Measurements from ENCODE around the gene ARL6IP1.
A peak's percentile ranks its signal among the peaks of the same experiment; 100 is the strongest.

Gene ARL6IP1

GRCh38 chr16:18801145-18801972 lies at the start of gene ARL6IP1:
TSS of gene ARL6IP1 (minus strand) at chr16:18801549. CDS start at chr16:18801466, 83 bp downstream.
- DNase-seq, result peak; percentile 100
- in situ Hi-C loops (cut with HindIII; ENCODE audit: low pct_ligation_motif_present, low pct_unique_long_range_greater_than_20kb, low sequenced_read_pairs), result no loop called here

- in situ Hi-C loops (cut with HindIII; ENCODE audit: low pct_ligation_motif_present, low pct_unique_long_range_greater_than_20kb, low sequenced_read_pairs), result no loop called here
- DNase-seq, result no peak
Measured at GRCh38 chr16:18846416-18846815, 45.1 kb upstream of the ARL6IP1 start.

GRCh38 chr16:18842565-18842964 lies 41.2 kb upstream of the ARL6IP1 start:
- no peak for DNase-seq
- in situ Hi-C loops (cut with HindIII; ENCODE audit: low pct_ligation_motif_present, low pct_unique_long_range_greater_than_20kb, low sequenced_read_pairs), result no loop called here

- no peak for DNase-seq
- in situ Hi-C loops (cut with HindIII; ENCODE audit: low pct_ligation_motif_present, low pct_unique_long_range_greater_than_20kb, low sequenced_read_pairs), result no loop called here
Measured at GRCh38 chr16:18841833-18842525, 40.6 kb upstream of the ARL6IP1 start.

GRCh38 chr16:18839555-18839954 lies 38.2 kb upstream of the ARL6IP1 start:
- no peak for DNase-seq

GRCh38 chr16:18836702-18837101 lies 35.4 kb upstream of the ARL6IP1 start:
- in situ Hi-C loops (cut with HindIII; ENCODE audit: low pct_ligation_motif_present, low pct_unique_long_range_greater_than_20kb, low sequenced_read_pairs), result no loop called here
- no peak for DNase-seq

More at GRCh38 chr16:18839555-18839954, 38.2 kb upstream of the ARL6IP1 start:
- in situ Hi-C loops (cut with HindIII; ENCODE audit: low pct_ligation_motif_present, low pct_unique_long_range_greater_than_20kb, low sequenced_read_pairs), result no loop called here

GRCh38 chr16:18834864-18835263 lies 33.5 kb upstream of the ARL6IP1 start:
- DNase-seq, result no peak
- in situ Hi-C loops (cut with HindIII; ENCODE audit: low pct_ligation_motif_present, low pct_unique_long_range_greater_than_20kb, low sequenced_read_pairs), result no loop called here

- no peak for DNase-seq
- in situ Hi-C loops (cut with HindIII; ENCODE audit: low pct_ligation_motif_present, low pct_unique_long_range_greater_than_20kb, low sequenced_read_pairs), result no loop called here
Measured at GRCh38 chr16:18833707-18834505, 32.6 kb upstream of the ARL6IP1 start.

GRCh38 chr16:18832613-18833012 lies 31.3 kb upstream of the ARL6IP1 start:
- DNase-seq, result no peak
- in situ Hi-C loops (cut with HindIII; ENCODE audit: low pct_ligation_motif_present, low pct_unique_long_range_greater_than_20kb, low sequenced_read_pairs), result no loop called here

- in situ Hi-C loops (cut with HindIII; ENCODE audit: low pct_ligation_motif_present, low pct_unique_long_range_greater_than_20kb, low sequenced_read_pairs), result no loop called here
- no peak for DNase-seq
Measured at GRCh38 chr16:18832006-18832405, 30.7 kb upstream of the ARL6IP1 start.

- in situ Hi-C loops (cut with HindIII; ENCODE audit: low pct_ligation_motif_present, low pct_unique_long_range_greater_than_20kb, low sequenced_read_pairs), result no loop called here
Measured at GRCh38 chr16:18829251-18829650, 27.9 kb upstream of the ARL6IP1 start.

GRCh38 chr16:18827890-18828289 lies 26.5 kb upstream of the ARL6IP1 start:
- in situ Hi-C loops (cut with HindIII; ENCODE audit: low pct_ligation_motif_present, low pct_unique_long_range_greater_than_20kb, low sequenced_read_pairs), result no loop called here
- no peak for DNase-seq

More at GRCh38 chr16:18829251-18829650, 27.9 kb upstream of the ARL6IP1 start:
- DNase-seq, result no peak

GRCh38 chr16:18816286-18816685 lies 14.9 kb upstream of the ARL6IP1 start:
- in situ Hi-C loops (cut with HindIII; ENCODE audit: low pct_ligation_motif_present, low pct_unique_long_range_greater_than_20kb, low sequenced_read_pairs), result no loop called here
- DNase-seq, result no peak

- DNase-seq, result no peak
- in situ Hi-C loops (cut with HindIII; ENCODE audit: low pct_ligation_motif_present, low pct_unique_long_range_greater_than_20kb, low sequenced_read_pairs), result no loop called here
Measured at GRCh38 chr16:18811925-18812324, 10.6 kb upstream of the ARL6IP1 start.

GRCh38 chr16:18809165-18809564 lies 7.8 kb upstream of the ARL6IP1 start:
- DNase-seq, result no peak
- in situ Hi-C loops (cut with HindIII; ENCODE audit: low pct_ligation_motif_present, low pct_unique_long_range_greater_than_20kb, low sequenced_read_pairs), result no loop called here

GRCh38 chr16:18805257-18805773 lies 4.0 kb upstream of the ARL6IP1 start:
- no peak for DNase-seq
- in situ Hi-C loops (cut with HindIII; ENCODE audit: low pct_ligation_motif_present, low pct_unique_long_range_greater_than_20kb, low sequenced_read_pairs), result no loop called here

- in situ Hi-C loops (cut with HindIII; ENCODE audit: low pct_ligation_motif_present, low pct_unique_long_range_greater_than_20kb, low sequenced_read_pairs), result no loop called here
- no peak for DNase-seq
Measured at GRCh38 chr16:18804540-18804939, 3.2 kb upstream of the ARL6IP1 start.

GRCh38 chr16:18803569-18804462 lies 2.5 kb upstream of the ARL6IP1 start:
- peak; percentile 35 for DNase-seq

More at GRCh38 chr16:18803569-18804462, 2.5 kb upstream of the ARL6IP1 start:
- in situ Hi-C loops (cut with HindIII; ENCODE audit: low pct_ligation_motif_present, low pct_unique_long_range_greater_than_20kb, low sequenced_read_pairs), result no loop called here
